NCI-H2029 treated with DMSO at 0.1 percent for 48 hours (cell line): ENCODE data around the gene DHDH.
A peak's percentile ranks its signal among the peaks of the same experiment; 100 is the strongest.
"Not testable (repeated sequence)": the region's sequence is repeated elsewhere in the genome, so short reads cannot be mapped to it uniquely, and the experiment has no call there.

Experiments used
- DNase-seq: peaks from one replicate; lab custom pipeline; 2025; lab: John Stamatoyannopoulos, UW

DHDH gene

GRCh38 chr19:48915757-48916156, 17.7 kb upstream of the DHDH start:
- peak; percentile 71 for DNase-seq

GRCh38 chr19:48918071-48918470, 15.4 kb upstream of the DHDH start:
- DNase-seq = no peak

- no peak for DNase-seq
Measured at GRCh38 chr19:48918801-48919247, 14.7 kb upstream of the DHDH start.

DNA sequence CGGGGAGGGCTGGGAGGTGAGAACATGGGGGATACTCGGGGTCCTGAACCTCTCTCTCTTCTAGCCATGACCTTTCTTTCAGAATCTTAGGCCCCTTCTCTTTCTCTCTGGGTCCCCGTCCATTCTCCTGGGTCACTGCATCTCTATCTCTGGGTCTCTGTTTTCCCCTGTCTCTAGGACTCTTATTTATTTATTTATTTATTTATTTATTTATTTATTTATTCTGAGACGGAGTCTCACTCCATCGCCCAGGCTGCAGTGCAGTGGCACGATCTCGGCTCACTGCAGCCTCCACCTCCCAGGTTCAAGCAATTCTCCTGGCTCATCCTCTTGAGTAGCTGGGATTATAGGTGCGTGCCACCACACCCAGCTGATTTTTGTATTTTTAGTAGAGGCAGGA, 14.2 kb upstream of the DHDH start:
- DNase-seq = not testable (repeated sequence)

DNA sequence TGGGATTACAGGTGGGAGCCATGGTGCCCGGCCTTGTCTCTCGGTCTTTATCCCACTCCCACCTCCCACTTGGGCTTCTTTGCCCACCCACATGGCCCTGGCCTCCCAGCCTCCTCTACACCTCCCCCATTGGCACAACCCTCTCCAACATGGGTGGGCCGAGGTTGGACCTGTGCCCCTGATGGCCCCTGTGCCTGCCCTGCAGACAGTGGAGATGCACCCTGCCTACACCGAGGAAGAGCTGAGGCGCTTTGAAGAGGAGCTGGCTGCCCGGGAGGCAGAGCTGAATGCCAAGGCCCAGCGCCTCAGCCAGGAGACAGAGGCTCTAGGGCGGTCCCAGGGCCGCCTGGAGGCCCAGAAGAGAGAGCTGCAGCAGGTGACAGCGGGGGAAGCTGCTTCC, 12.6 kb upstream of the DHDH start:
- DNase-seq = no peak

- no peak for DNase-seq
Measured at GRCh38 chr19:48921721-48922500, 11.6 kb upstream of the DHDH start.

DNA sequence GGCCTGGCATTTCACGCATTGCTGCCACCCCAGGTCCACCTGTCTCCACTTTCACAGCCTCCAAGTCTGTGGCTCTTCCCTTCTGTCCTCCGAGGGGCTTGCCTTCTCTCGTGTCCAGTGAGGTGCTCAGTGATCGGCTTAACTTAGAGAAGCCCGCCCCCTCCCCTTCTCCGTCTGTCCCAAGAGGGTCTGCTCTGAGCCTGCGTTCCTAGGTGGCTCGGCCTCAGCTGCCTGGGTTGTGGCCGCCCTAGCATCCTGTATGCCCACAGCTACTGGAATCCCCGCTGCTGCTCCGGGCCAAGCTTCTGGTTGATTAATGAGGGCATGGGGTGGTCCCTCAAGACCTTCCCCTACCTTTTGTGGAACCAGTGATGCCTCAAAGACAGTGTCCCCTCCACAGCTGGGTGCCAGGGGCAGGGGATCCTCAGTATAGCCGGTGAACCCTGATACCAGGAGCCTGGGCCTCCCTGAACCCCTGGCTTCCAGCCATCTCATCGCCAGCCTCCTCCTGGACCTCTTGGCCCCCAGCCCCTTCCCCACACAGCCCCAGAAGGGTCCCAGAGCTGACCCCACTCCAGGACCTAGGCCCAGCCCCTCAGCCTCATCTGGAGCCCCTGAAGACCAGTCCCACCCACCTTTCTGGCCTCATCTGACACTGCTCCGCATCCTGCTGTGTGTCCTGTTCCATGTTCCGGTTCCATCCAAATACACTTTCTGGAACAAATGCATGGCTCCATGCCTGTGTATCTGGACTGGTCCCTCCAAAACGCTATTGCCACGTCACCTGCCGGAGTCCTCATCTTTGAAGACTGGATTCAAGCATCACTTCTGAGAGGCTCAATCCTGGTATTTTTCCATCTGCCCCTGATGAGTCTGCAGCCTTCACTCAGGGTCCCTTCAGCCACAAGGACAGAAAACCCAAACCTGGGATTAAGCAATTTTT, 10.7 kb upstream of the DHDH start:
- no peak for DNase-seq

GRCh38 chr19:48925240-48925843, 8.2 kb upstream of the DHDH start:
- DNase-seq = no peak

GRCh38 chr19:48925890-48926289, 7.6 kb upstream of the DHDH start:
- DNase-seq = not testable (repeated sequence)

DNA sequence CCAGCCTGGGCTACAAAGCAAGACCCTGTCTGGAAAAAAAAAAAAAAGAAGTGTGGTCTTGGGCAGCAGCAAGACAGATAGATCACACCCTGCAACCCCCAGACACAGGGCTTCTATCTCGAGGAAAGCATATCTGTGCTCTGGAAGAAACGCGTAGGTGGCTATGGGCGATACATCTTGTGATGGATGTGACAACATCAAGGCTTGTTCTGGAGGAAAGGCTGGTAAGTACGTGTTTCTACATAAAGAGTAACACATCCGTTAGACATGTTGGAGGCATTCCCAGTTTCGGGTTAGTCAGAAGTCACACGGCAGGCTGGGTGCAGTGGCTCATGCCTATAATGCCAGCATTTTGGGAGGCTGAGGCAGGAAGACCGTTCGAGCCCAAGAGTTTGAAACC, 6.6 kb upstream of the DHDH start:
- DNase-seq = peak; percentile 26

- not testable (repeated sequence) for DNase-seq
Measured at GRCh38 chr19:48927692-48928091, 5.8 kb upstream of the DHDH start.

DNA sequence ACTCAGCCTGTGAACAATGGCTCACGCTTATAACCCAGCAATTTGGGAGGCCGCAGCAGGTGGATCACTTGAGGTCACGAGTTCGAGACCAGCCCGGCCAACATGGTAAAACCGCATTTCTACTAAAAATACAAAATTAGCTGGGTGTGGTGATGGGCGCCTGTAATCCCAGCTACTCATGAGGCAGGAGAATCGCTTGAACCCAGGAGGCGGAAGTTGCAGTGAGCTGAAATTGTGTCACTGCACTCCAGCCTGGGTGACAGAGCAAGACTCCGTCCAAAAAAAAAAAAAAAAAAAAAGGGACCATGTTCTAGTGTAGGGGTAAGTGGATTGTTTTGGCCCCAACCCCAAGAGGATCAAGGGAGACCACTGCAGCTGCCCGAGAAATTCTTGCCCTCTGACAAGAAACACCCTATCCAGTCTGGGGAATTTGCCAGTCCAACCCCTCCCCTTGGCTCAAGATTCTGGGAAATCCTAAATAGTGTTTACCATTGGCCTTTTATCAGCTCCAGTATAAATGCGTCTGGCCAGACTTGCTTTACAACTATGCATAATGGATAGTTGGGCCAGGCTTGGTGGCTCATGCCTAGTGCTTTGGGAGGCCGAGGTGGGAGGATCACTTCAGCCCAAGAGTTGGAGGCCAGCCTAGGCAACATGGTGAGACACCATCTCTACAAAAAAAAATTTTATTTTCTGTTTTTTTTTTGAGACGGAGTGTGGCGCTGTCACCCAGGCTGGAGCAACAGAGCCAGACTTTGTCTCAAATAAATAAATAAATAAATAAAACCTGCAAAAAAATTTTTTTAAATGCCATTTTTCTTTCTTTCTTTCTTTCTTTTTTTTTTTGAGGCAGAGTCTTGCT, 5.1 kb upstream of the DHDH start:
- no peak for DNase-seq

DNA sequence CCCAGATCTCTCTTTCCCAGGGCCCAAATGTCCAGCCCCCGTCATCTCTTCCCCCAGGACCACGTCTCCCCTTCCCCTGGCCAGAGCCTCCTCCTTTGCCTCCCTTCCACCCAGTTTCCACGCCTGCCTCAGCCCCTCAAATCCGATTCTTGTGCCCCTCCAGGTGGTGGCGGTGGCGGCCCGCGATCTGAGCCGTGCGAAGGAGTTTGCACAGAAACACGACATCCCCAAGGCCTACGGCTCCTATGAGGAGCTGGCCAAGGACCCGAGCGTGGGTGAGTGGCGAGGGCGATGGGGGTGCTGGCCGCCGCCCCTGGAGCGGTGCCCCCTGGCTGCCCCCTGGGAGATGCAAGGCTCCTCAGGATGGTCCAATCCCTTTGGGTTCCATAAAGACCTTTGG, 1.3 kb downstream of the DHDH start:
- no peak for DNase-seq

DNA sequence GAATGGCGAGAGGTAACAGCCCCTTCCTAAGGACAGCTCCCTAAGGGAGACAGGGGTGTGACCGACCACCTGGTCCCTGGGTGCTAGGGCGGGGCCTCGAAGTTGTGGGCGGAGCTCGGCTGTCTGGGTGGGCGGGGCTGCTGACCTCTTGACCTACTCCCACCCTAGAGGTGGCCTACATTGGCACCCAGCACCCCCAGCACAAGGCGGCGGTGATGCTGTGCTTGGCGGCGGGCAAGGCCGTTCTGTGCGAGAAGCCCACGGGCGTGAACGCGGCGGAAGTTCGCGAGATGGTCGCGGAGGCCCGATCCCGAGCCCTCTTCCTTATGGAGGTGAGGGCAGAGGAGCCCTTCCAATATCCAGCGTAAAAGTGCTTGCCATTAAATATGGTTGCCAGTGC, 2.4 kb downstream of the DHDH start:
- no peak for DNase-seq

DNA sequence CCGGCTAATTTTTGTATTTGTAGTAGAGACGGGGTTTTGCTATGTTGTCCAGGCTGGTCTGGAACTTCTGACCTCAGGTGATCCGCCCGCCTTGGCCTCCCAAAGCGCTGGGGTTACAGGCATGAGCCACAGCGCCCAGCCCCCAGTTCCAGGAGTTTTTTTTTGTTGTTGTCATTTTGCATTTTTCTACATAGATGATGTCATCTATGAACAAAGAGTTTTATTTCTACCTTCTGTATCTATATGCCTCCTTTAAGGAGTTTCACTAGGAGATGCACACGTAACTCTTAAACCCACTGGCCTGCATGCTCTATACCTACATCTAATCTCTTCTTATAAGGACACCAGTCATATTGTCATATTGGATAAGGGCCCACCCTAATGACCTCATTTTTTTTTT, 4.8 kb downstream of the DHDH start:
- DNase-seq = no peak

- no peak for DNase-seq
Measured at GRCh38 chr19:48940902-48941301, 7.4 kb downstream of the DHDH start.

DNA sequence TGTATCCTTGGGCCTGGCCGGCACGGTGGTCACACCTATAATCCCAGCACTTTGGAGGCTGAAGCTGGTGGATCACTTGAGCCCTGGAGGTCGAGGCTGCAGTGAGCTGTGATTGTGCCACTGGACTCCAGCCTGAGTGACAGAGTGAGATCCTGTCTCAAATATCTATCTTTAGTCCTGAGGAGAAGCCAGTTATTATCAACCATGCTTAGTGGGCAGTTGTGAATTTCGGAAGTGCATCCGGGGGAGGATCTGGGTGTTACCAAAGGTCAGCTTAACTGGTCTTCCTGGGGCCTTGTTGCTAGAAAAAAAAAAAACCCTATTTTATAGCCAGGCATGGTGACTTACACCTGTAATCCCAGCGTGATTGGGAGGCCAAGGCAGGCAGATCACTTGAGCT, 9.6 kb downstream of the DHDH start:
- DNase-seq = no peak

DNA sequence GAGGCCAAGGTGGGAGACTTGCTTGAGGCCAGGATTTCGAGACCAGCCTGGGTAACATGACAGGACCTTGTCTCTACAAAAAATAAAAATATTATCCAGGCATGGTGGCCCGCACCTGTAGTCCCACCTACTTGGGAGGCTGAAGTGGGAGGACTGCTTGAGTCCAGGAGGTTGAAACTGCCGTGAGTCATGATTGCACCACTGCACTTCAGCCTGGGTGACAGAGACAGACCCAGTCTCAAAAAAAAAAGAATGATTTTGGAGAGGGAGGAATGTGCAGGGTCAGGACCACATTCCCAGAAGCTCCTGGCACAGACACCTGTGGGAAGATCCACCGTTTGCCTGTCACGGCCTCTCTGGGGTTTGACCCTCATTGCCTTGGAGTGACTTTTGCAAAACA, 11.9 kb downstream of the DHDH start:
- no peak for DNase-seq

DNA sequence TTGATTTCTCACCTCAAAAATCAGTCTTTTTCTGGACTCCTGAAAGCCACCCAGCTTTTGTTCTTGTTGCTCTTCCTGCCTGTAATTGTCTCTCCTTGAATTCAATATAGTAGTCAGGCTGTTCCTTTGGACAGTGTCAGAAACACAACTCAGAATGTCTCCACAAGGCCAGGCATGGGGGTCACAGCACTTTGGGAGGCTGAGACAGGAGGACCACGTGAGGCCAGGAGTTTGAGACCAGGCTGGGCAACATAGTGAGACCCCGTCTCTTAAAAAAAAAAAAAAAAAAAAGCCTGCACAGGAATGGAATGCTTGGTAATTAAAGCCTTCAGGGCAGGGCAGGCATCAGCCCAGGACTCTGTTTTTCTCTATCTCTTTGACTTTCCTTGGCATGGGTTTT, 12.3 kb downstream of the DHDH start:
- DNase-seq = no peak

DNA sequence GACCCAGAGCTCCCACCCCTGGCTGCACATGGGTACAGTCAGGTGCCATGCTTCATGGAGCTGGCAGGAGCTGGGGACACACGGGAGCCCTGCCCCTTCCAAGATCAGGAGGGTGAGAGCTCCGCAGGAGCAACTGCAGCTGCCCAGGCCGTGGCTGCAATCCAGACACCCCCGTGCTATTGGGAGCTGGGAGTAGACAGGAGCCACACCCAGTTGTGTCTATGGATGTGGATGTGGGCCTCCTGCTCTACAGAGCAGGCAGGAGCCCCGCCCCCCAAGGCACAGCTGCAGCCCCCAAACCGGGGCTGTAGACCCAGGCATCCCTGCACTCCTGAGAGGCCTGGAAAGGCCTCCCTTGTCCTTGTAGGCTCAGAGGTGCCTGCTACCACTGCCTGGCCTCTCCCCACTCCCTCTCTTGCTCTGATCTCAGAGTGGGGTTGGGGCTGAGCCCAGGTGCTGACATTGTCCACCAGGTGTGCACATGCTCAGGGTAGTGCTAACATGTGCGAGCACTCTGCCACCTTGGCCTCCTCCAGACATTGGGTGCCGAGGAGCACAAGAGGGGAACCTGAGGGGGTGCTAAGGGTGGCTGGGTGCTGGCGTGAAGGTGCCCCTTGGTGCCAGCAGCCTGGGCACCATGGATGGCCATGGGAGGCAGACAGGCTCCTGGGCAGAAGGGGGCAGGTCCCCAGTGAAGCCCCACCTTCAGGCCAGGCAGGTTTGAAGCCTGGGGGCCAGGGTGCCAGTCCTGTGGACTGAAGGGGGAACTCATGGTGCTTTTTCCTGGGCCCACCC, 13.2 kb downstream of the DHDH start:
- no peak for DNase-seq

- DNase-seq = no peak
Measured at GRCh38 chr19:48947258-48947542, 13.7 kb downstream of the DHDH start.
